NCI-H2081 treated with DMSO at 0.1 percent for 48 hours (cell line): ENCODE results near the gene ETV3L.
"Not testable (repeated sequence)": the region's sequence is repeated elsewhere in the genome, so short reads cannot be mapped to it uniquely, and the experiment has no call there.

ENCODE experiments used
- DNase-seq: peaks from one replicate; lab custom pipeline; 2025; lab: John Stamatoyannopoulos, UW

The ETV3L gene

GRCh38 chr1:157105298-157105987 lies 5.8 kb upstream of the ETV3L start:
- no peak for DNase-seq

- DNase-seq, result no peak
Measured at GRCh38 chr1:157104598-157105293, 5.1 kb upstream of the ETV3L start.

GRCh38 chr1:157103268-157103667 lies 3.7 kb upstream of the ETV3L start:
- DNase-seq, result no peak

- no peak for DNase-seq
Measured at GRCh38 chr1:157101149-157101548, 1.5 kb upstream of the ETV3L start.

GRCh38 chr1:157098987-157099632 lies 498 bp downstream of the ETV3L start:
- DNase-seq, result not testable (repeated sequence)

- no peak for DNase-seq
Measured at GRCh38 chr1:157098519-157098918, 1.1 kb downstream of the ETV3L start.

- no peak for DNase-seq
Measured at GRCh38 chr1:157097692-157098091, 1.9 kb downstream of the ETV3L start.

GRCh38 chr1:157096881-157097280 lies 2.7 kb downstream of the ETV3L start:
- DNase-seq, result no peak

GRCh38 chr1:157095551-157095950 lies 4.1 kb downstream of the ETV3L start:
- DNase-seq, result no peak

GRCh38 chr1:157095091-157095490 lies 4.5 kb downstream of the ETV3L start:
- DNase-seq, result no peak

GRCh38 chr1:157092831-157093230 lies 6.8 kb downstream of the ETV3L start:
- no peak for DNase-seq

- no peak for DNase-seq
Measured at GRCh38 chr1:157091668-157092273, 7.8 kb downstream of the ETV3L start.

- no peak for DNase-seq
Measured at GRCh38 chr1:157091186-157091585, 8.4 kb downstream of the ETV3L start.

- no peak for DNase-seq
Measured at GRCh38 chr1:157090771-157091170, 8.8 kb downstream of the ETV3L start.

- DNase-seq, result no peak
Measured at GRCh38 chr1:157090196-157090647, 9.4 kb downstream of the ETV3L start.

- DNase-seq, result no peak
Measured at GRCh38 chr1:157089789-157090188, 9.8 kb downstream of the ETV3L start.

GRCh38 chr1:157088607-157089006 lies 11.0 kb downstream of the ETV3L start:
- no peak for DNase-seq

- no peak for DNase-seq
Measured at GRCh38 chr1:157087030-157087429, 12.6 kb downstream of the ETV3L start.

GRCh38 chr1:157086299-157086698 lies 13.3 kb downstream of the ETV3L start:
- no peak for DNase-seq

GRCh38 chr1:157085421-157085820 lies 14.2 kb downstream of the ETV3L start:
- no peak for DNase-seq

- no peak for DNase-seq
Measured at GRCh38 chr1:157084720-157085119, 14.9 kb downstream of the ETV3L start.

GRCh38 chr1:157081707-157082106 lies 17.9 kb downstream of the ETV3L start:
- no peak for DNase-seq

- DNase-seq, result no peak
Measured at GRCh38 chr1:157080714-157081113, 18.9 kb downstream of the ETV3L start.
